Tibial nerve (tissue), 4 donors: Measurements from ENCODE around the gene JPH2.

ENCODE experiments used
- EP300 ChIP-seq, 2 donors: sonication (generic); formaldehyde crosslinking; IDR thresholded peaks; one replicate each; pipeline ENCODE4 v1.6.1; 2017; ENCODE audit warnings: antibody characterized with exemption in 2 of 2, mild to moderate bottlenecking in 1 of 2
- POLR2A ChIP-seq, 2 donors: fragments of 450-650 bp; IDR thresholded peaks; one replicate each; pipeline ENCODE4 v1.6.1; 2017; ENCODE audit warnings: antibody characterized with exemption in 2 of 2, mild to moderate bottlenecking in 2 of 2, moderate library complexity in 2 of 2
- TF ChIP-seq, protein P1 (sequence below), 5 experiments: fragments of 200-600 bp in 3 of 5; fragments of 450-650 bp in 2 of 5; sonication (generic) in 3 of 5; IDR thresholded peaks; one replicate each; pipeline ENCODE4 v1.5.1; 2016 to 2019; ENCODE audit warnings: antibody characterized with exemption in 5 of 5, mild to moderate bottlenecking in 3 of 5, moderate library complexity in 2 of 5

DNA sequence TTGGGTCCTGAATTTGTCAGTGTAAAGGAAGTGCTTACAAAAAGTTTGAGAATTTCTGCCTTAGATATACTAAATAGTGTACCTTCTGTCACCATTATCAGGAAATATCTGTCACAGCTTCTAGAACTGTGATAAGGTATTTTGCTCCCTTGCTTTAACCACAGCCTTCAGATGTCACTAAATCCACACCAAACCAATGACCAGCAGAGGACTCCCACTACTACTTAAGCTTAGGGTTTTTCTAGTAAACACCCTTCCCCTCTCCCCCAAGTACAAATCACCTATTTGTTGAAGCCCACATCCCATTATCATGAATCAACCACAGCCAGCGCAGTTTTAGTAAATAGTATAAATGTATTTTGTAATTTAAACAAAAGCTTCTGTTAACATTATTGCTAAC lies 8.6 kb upstream of the JPH2 start:
- TF ChIP-seq, protein P1, sequence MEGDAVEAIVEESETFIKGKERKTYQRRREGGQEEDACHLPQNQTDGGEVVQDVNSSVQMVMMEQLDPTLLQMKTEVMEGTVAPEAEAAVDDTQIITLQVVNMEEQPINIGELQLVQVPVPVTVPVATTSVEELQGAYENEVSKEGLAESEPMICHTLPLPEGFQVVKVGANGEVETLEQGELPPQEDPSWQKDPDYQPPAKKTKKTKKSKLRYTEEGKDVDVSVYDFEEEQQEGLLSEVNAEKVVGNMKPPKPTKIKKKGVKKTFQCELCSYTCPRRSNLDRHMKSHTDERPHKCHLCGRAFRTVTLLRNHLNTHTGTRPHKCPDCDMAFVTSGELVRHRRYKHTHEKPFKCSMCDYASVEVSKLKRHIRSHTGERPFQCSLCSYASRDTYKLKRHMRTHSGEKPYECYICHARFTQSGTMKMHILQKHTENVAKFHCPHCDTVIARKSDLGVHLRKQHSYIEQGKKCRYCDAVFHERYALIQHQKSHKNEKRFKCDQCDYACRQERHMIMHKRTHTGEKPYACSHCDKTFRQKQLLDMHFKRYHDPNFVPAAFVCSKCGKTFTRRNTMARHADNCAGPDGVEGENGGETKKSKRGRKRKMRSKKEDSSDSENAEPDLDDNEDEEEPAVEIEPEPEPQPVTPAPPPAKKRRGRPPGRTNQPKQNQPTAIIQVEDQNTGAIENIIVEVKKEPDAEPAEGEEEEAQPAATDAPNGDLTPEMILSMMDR (IDR thresholded peaks at IDR 0.05): no peak
- no peak for TF ChIP-seq EP300 (IDR thresholded peaks at IDR 0.05)
- TF ChIP-seq POLR2A (IDR thresholded peaks at IDR 0.05): no peak
